ENCODE data around the gene SLC10A2. TPM values are rescaled to one million over a fixed set of nuclear protein-coding genes. Genes with fewer than 3 reads are reported as not detected.
"Not testable (repeated sequence)": the region's sequence is repeated elsewhere in the genome, so short reads cannot be mapped to it uniquely, and the experiment has no call there.

SLC10A2 gene, protein sequence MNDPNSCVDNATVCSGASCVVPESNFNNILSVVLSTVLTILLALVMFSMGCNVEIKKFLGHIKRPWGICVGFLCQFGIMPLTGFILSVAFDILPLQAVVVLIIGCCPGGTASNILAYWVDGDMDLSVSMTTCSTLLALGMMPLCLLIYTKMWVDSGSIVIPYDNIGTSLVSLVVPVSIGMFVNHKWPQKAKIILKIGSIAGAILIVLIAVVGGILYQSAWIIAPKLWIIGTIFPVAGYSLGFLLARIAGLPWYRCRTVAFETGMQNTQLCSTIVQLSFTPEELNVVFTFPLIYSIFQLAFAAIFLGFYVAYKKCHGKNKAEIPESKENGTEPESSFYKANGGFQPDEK
- under 1 TPM in 2 of 4 donors, not detected in 2; 0.13 to 0.16 TPM for total RNA-seq

DNA sequence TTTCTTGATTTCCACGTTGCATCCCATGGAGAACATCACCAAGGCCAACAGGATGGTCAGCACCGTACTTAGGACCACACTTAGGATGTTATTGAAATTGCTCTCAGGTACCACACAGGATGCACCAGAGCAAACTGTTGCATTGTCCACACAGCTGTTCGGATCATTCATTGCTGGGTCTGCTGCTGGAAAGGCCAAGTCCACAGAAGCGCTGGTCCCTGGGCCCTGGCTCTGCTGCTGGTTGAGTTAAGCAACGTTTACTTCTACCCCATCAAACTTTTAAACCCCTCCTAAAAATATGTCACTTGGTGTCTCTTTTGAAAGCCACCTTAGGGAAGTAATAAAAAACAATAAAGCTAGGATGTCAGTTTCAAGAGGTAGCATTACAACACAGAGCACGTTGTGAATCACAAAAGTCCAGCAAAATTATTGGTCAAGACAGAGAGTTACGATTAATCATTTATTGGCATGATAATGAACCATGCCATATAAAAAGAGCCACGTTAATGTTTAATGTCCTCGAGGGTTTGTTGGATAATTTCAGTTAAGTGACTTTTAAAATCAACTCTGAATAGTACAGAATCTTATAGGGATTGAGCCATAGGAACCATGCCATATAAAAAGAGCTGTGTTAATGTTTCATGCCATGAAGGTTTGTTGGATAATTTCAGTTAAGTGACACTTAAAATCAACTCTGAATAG lies at the start of gene SLC10A2:
Gene SLC10A2, minus strand, starts transcription at position 339 of the 702 bp plus-strand sequence. Its CDS starts 168 bp downstream, at position 171.
- H3K4me1 ChIP-seq = no peaks in the 10 kb centered on the region
- H3K27me3 ChIP-seq = no peaks in the 10 kb centered on the region
- H3K27ac ChIP-seq = no peak within 1 kb of the TSS
- H3K9me3 ChIP-seq = no peaks in the 10 kb centered on the region
- no peak within 1 kb of the TSS for H3K4me3 ChIP-seq
- no peak for TF ChIP-seq EP300 (IDR thresholded peaks at IDR 0.05)
- TF ChIP-seq, protein P1, sequence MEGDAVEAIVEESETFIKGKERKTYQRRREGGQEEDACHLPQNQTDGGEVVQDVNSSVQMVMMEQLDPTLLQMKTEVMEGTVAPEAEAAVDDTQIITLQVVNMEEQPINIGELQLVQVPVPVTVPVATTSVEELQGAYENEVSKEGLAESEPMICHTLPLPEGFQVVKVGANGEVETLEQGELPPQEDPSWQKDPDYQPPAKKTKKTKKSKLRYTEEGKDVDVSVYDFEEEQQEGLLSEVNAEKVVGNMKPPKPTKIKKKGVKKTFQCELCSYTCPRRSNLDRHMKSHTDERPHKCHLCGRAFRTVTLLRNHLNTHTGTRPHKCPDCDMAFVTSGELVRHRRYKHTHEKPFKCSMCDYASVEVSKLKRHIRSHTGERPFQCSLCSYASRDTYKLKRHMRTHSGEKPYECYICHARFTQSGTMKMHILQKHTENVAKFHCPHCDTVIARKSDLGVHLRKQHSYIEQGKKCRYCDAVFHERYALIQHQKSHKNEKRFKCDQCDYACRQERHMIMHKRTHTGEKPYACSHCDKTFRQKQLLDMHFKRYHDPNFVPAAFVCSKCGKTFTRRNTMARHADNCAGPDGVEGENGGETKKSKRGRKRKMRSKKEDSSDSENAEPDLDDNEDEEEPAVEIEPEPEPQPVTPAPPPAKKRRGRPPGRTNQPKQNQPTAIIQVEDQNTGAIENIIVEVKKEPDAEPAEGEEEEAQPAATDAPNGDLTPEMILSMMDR (IDR thresholded peaks at IDR 0.05) = no peak
- TF ChIP-seq POLR2A (IDR thresholded peaks at IDR 0.05) = no peak
- TF ChIP-seq POLR2AphosphoS5 (IDR thresholded peaks at IDR 0.05) = no peak
- DNase-seq (ENCODE audit: low spot score in 2 of 2) = no peak
- 64% methylated on average over 9 of the region's 9 CpGs for WGBS
- no peaks in the 10 kb centered on the region for H3K36me3 ChIP-seq

DNA sequence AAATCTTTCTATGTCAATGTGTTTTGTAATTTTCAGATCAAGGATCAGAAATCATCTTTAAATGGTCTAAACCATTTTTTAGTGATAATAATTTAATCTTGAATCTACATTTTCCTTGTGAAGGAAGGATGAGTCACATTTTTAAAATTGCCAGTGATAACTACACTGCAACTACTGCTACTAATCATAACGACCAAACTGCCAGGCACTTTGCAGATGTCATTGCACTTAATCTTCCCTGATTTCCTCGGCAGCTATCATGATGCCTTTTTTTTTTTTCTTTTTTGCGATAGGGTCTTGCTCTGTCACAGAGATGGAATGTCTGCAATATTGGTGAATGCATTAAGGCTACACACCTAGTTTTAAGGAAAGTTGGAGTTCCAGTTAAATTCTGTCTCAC lies 41.4 kb upstream of the SLC10A2 start:
- 54% methylated on average over 3 of the region's 3 CpGs for WGBS
- H3K27ac ChIP-seq = no peak overlapping the region
- H3K4me3 ChIP-seq = no peak overlapping the region
- DNase-seq (ENCODE audit: low spot score in 2 of 2) = no peak
- no peaks in the 10 kb centered on the region for H3K9me3 ChIP-seq
- H3K4me1 ChIP-seq = no peaks in the 10 kb centered on the region
- H3K27me3 ChIP-seq = no peaks in the 10 kb centered on the region
- TF ChIP-seq, protein P1 (IDR thresholded peaks at IDR 0.05) = no peak
- no peaks in the 10 kb centered on the region for H3K36me3 ChIP-seq

DNA sequence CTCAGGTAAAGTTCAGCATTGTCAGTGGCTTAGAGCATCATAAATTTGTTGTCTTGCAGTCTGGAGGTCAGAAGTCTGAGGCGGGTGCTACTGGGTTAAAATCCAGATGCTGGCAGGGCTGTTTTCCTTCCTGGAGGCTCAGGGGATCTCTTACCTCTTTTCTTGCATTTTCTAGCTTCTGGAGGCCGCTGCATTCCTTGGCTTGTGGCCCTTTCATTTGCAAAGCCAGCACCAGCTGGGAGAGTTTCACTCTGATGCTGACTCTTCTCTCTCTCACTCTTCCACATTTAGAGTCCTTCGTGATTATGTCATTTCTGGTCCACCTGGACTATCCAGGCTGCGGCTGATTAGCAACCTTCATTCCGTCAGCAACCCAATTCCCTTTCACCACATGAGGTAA lies 38.1 kb upstream of the SLC10A2 start:
- Histone ChIP-seq H3K4me1 (no peaks in the 10 kb centered on the region), H3K9me3 (no peaks in the 10 kb centered on the region), H3K27me3 (no peaks in the 10 kb centered on the region), H3K36me3 (no peaks in the 10 kb centered on the region), H3K4me3 (no peak overlapping the region), H3K27ac (no peak overlapping the region)
- DNase-seq (ENCODE audit: low spot score in 2 of 2) = no peak
- TF ChIP-seq EP300 (IDR thresholded peaks at IDR 0.05) (no peak), POLR2AphosphoS5 (IDR thresholded peaks at IDR 0.05) (no peak), POLR2A (IDR thresholded peaks at IDR 0.05) (no peak)
- TF ChIP-seq, protein P1 (IDR thresholded peaks at IDR 0.05) = no peak
- WGBS = 80% methylated on average over 5 of the region's 5 CpGs

DNA sequence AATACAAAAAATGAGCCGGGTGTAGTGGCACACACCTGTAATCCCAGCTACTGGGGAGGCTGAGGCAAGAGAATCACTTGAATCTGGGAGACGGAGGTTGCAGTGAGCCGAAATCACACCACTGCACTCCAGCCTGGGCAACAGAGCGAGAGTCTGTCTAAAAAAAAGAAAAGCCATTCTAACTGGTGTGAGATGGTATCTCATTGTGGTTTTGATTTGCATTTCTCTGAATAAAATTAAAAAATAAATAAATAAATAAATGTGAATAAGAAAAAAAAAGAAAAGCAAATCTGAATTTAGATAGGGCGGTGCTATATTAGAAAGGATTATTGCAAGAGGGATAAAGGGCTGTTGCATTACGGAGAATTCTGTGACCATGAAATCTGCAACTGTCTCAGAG lies 37.2 kb upstream of the SLC10A2 start:
- not testable (repeated sequence) for H3K4me3 ChIP-seq; H3K27me3 ChIP-seq; DNase-seq (ENCODE audit: low spot score in 2 of 2); H3K36me3 ChIP-seq; H3K27ac ChIP-seq; H3K9me3 ChIP-seq; H3K4me1 ChIP-seq
- 95% methylated on average over 6 of the region's 6 CpGs for WGBS

DNA sequence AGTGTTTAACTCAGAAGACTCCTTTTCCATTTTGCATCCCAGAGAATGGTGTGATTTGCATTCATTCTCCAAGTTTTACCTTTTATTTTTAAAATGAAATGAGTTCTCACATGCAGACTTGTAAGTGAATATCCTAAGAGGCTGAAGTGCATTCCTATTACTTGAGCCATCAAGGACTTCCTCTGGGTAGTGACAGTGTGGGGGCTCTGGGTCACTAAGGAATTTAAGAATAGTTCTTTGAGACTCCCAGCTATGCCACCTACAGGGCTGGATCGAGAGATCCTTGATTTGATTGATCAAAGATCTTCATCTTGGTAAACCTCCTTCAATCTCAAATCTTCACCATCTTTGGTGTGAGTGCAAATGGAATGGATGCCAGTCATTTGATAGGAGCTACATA lies 36.3 kb upstream of the SLC10A2 start:
- DNase-seq (ENCODE audit: low spot score in 2 of 2) = no peak
- no peaks in the 10 kb centered on the region for H3K27me3 ChIP-seq
- no peaks in the 10 kb centered on the region for H3K4me1 ChIP-seq
- H3K27ac ChIP-seq = no peak overlapping the region
- TF ChIP-seq, protein P1 (IDR thresholded peaks at IDR 0.05) = no peak
- no peak for TF ChIP-seq POLR2AphosphoS5 (IDR thresholded peaks at IDR 0.05)
- no peak for TF ChIP-seq POLR2A (IDR thresholded peaks at IDR 0.05)
- TF ChIP-seq EP300 (IDR thresholded peaks at IDR 0.05) = no peak
- no peaks in the 10 kb centered on the region for H3K9me3 ChIP-seq
- 86% methylated on average over 1 of the region's 1 CpG for WGBS
- H3K36me3 ChIP-seq = no peaks in the 10 kb centered on the region
- H3K4me3 ChIP-seq = no peak overlapping the region
